GM18868 (cell line): ENCODE data around the gene ADAT3.
"Not testable (repeated sequence)": the region's sequence is repeated elsewhere in the genome, so short reads cannot be mapped to it uniquely, and the experiment has no call there.

Experiments
- ATAC-seq: cut with Tn5 transposase; IDR thresholded peaks from one replicate; pipeline ENCODE4 v1.9.1; 2021; ENCODE audit warnings: mild to moderate bottlenecking, moderate library complexity; ENCODE audit not compliant: unreplicated experiment

The ADAT3 gene

GRCh38 chr19:1866693-1867348, 38.4 kb upstream of the ADAT3 start:
- ATAC-seq = no peak

- no peak for ATAC-seq
These were observed 37.9 kb upstream of the ADAT3 start for GRCh38 chr19:1867349-1867724.

DNA sequence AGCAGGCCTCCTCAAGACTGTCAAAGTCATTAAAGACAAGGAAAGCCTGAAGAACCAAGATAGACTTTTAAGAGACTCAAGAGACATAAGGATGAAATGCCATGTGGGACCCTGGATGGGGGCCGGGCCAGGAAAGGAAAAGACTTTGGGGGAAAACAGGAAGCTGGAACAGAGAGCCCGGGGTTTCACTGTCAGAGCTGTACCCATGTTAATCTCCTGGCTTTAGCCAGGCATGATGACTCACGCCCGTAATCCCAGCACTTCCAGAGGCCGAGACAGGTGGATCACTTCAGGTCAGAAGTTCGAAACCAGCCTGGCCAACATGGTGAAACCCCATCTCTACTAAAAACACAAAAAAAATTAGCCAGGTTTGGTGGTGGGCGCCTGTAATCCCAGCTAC, 36.2 kb upstream of the ADAT3 start:
- ATAC-seq = no peak

- ATAC-seq = no peak
These were observed 34.0 kb upstream of the ADAT3 start for GRCh38 chr19:1871140-1871597.

DNA sequence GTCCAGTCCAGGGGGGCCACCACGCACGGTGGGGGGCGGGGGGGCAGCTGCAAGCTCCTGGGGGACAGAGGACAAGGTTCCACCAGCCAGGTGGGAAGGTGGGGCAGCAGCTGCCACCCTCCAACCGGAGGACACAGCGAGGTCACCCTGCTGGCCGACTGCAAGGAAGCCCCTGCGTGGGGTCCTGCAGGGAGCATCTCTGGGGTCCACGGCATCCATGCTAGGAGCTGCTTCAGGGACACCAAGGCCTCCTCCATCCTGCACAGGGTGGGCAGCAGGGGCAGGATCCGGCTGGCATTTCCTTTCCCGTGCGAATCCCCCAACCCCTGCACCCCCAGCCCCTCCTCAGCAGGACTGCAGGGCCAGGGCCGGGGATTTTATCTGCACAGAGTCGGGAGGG, 33.6 kb upstream of the ADAT3 start:
- ATAC-seq = no peak

GRCh38 chr19:1872807-1873523, 32.2 kb upstream of the ADAT3 start:
- no peak for ATAC-seq

DNA sequence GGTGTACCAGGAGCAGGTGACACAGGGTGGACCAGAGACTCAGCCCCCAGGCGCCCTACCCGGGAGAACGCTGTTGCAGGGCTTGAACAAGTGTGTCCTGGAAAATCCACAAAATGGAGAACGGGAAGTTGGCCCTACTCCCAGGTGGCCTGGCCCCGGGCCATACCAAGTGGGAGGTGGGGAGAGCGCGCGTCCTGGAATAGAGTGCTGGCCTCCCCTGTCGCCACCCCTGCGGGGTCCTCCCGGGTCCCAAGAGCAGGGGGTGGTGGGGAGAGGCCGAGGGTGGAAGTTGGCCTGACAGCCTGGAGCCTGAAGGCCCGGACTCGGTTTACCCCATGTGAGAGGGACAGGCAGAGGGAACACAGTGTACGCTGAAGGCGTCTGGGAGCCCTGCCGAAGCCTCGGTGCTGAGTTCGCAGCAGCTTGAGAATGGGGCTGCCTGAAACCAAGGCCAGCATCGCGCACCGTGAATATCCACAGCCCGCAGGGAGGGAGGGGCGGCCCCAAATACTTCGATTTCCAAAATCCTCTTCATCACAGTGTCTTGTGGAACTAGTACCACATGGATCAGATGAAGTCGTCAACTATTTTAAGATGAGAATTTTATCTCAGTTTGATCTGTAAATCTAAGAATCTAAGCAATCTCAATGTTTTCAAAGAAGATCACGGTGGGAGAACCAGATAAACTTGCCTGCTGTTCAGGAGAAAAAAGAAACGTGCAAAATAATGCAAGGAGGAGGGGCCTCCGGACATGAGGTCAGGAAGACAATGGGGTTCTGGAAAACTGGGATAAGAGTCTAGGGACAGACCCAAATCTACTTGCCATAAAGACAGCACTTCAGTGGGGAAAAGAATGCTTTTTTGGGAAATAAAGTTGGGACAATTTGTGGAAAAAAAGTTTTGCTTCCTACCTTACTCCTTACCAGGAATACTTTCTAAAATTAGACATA, 31.4 kb upstream of the ADAT3 start:
- ATAC-seq = no peak

DNA sequence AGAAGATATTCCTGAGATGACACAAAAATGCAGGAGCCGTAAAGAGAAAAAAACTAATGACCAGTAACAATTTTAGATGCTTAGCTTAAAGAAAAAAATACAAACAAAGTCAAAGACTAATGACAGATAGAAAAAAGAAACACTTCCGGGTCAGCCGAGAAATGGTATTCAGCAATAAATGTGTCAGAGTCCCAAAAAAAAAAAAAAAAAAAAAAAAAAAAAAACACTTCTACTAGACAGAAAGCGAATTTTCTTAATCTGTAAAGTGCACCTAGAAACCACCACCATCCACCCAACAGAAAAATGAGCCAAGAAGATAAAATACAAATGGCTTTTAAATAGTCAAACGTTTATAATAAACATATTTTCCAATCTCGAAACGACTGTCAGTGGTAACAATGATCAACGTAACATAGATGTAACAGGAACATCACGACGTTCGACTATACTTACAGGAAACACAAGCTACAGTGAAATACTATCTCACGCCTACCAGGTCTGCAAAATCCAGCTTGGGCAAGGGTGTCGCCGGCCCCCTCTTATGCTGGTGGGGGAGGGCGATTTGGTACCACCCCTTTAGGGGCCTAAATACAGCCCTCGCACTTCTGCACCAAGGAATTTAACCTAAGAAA, 30.5 kb upstream of the ADAT3 start:
- ATAC-seq = no peak

DNA sequence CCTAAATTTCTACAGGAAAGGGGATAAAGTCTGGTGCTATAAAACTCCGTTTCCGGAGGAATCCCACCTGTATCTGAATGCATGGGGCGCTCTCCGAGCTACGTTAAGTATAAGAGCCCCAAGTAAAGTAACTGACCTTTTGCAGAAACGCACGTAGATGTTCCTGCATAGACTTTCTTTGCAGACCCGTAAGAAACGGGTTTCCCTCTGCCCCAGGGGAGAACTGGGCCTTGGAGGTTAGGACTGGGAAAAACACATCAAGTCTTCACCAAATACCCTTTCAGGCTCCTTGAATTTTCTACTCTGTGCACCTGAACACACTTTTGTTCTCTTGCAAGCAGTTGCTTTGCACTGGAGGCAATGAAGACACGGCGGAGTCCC, 29.9 kb upstream of the ADAT3 start:
- not testable (repeated sequence) for ATAC-seq

- peak; percentile 85 for ATAC-seq
These were observed 29.3 kb upstream of the ADAT3 start for GRCh38 chr19:1875646-1876495.

DNA sequence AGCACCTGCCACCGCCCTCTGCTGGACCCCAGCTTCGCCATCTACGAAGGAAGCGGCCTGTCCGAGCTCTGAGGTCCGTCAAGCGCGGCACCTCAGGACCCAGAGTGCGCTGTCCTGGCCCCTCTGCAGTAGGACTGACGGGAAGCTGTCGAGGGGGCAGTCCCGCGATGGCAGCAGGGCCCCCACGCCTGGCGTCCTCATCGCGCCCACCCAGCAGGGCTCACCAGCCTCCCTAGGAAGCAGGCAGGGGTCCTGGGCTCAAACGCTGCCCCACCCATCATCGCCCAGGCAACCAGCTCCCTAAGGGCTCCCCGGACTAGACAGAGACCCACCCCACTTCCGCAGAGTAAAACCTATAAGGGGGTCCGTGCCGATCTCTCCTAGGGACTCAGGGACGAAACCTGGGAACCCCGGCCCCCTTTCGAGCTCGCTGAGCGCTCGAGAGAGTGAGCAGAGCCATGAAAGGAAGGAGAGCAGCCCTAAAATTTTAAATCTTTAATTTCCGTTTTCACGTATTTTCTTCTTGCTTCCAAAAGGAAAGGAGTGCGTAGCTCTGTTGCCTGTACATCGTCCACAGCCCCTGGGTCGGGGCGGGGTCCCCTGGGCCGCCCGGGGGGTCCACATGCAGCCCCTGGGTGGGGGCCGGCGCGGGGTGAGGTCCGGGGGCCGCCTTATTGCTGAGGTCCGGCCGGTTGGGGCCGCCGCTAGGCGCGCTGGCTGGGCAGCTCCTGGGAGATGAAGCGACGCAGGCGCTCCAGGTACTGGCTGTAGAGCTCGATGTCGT, 28.5 kb upstream of the ADAT3 start:
- not testable (repeated sequence) for ATAC-seq

DNA sequence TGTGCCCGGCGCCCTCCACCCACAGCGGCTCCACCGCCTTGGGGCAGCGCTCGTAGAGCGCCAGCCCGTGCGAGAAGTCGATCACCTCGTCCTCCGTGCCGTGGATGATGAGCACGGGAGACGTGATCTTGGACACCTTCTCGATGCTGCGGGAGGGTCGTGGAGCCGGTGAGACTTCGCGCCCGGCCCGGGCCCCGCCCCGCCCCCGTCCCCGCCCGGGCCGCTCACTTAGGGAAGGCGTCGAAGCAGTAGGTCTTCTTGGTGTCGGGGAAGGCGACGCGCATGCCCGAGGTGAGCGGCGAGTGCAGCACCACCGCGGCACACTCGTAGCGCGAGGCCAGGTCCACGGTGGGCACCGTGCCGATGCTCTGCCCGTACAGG, 27.9 kb upstream of the ADAT3 start:
- ATAC-seq = not testable (repeated sequence)

- not testable (repeated sequence) for ATAC-seq
These were observed 26.6 kb upstream of the ADAT3 start for GRCh38 chr19:1878583-1878982.

DNA sequence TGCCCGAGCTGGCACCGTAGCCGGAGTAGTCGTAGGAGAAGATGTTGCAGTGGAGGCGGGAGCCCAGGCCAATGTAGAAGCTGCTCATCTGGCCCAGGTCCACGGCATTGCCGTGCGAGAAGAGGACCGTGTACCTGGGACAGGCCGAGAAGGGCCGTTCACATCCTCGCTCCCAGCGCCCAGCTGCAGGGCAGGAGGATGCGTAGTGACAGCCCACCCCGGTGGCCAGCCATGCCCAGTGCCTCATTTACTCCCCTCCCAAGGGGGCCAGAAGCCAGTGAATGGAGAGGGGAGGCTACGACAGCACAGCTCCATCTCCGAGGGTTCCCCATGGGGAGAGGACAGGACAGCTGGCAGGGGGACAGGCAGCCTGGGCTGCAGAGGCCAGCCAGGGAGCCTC, 25.2 kb upstream of the ADAT3 start:
- ATAC-seq = not testable (repeated sequence)

GRCh38 chr19:1880611-1881392, 24.4 kb upstream of the ADAT3 start:
- no peak for ATAC-seq

GRCh38 chr19:1881393-1882088, 23.7 kb upstream of the ADAT3 start:
- not testable (repeated sequence) for ATAC-seq

DNA sequence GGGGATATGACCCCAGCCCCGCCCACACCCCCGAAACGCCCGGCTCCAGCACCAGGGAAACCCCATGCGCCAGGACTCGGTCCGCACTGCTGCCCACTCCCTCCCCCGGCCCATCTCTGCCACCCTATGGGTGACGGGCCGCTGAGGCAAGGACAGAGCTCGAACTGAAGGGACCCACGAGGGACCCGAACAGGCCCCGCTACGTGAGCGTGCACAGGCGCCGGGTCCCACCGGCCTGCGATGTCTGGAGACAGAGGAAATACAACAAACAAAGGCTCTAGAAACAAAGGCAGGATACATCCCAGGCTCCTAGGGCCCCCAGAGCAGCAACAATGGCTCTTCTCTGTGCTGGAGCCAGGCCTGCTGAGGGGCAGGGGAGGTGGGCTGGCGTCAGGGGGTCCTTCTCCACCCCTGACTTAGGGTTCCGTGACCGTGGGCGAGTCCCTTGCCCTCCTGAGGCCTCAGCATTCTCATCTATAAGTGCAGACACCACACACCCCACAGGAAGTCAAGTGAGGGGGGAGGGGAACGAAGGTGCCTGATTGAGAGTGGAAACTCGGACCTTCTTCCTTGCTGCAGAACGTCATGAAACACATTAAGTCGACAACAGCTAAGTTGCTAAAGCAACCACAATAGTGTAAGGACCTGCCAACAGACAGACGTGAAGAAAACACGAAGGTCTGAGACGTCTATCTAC, 23.0 kb upstream of the ADAT3 start:
- ATAC-seq = no peak
